SK-N-SH treated with all-trans-retinoic acid at 6 μM for 48 hours (cell line): Measurements from ENCODE around the gene XPO5.

ENCODE experiments used
- ARNTL ChIP-seq: fragments of 450-650 bp; formaldehyde crosslinking; IDR thresholded peaks from 2 replicates; pipeline ENCODE4 v1.5.0; 2020; ENCODE audit warnings: low read depth, mild to moderate bottlenecking, moderate library complexity, borderline replicate concordance
- BACH2 ChIP-seq: fragments of 250-450 bp; sonication (Bioruptor Pico); IDR thresholded peaks from 2 replicates; pipeline ENCODE4 v1.9.0; 2021; ENCODE audit warnings: mild to moderate bottlenecking, borderline replicate concordance
- ESRRG ChIP-seq: fragments of 250-450 bp; sonication (Bioruptor Pico); IDR thresholded peaks from 2 replicates; pipeline ENCODE4 v1.6.1; 2021; ENCODE audit warnings: mild to moderate bottlenecking
- RARB ChIP-seq: fragments of 250-450 bp; sonication (Bioruptor Pico); IDR thresholded peaks from 2 replicates; pipeline ENCODE4 v1.8.0; 2021; ENCODE audit warnings: mild to moderate bottlenecking, moderate library complexity
- SNAI2 ChIP-seq: fragments of 250-450 bp; sonication (Bioruptor Pico); IDR thresholded peaks from 2 replicates; pipeline ENCODE4 v1.5.0; 2020; ENCODE audit warnings: mild to moderate bottlenecking, moderate library complexity
- ZC3H10 ChIP-seq: fragments of 250-450 bp; sonication (Bioruptor Pico); IDR thresholded peaks from 2 replicates; pipeline ENCODE4 v1.5.1; 2021; ENCODE audit warnings: mild to moderate bottlenecking, moderate library complexity
- ZFP3 ChIP-seq: fragments of 250-450 bp; sonication (Bioruptor Pico); IDR thresholded peaks from 2 replicates; pipeline ENCODE4 v1.5.0; 2020; ENCODE audit warnings: mild to moderate bottlenecking, moderate library complexity
- ZFP30 ChIP-seq: fragments of 450-650 bp; formaldehyde crosslinking; IDR thresholded peaks from 2 replicates; pipeline ENCODE4 v1.5.0; 2022; ENCODE audit warnings: mild to moderate bottlenecking, moderate library complexity
- ZNF565 ChIP-seq: fragments of 450-650 bp; formaldehyde crosslinking; conservative IDR thresholded peaks from 2 replicates; pipeline ENCODE4 v1.5.0; 2020; ENCODE audit warnings: low read depth, mild to moderate bottlenecking, moderate library complexity
- TF ChIP-seq, protein P1 (sequence below): fragments of 250-450 bp; sonication (Bioruptor Pico); IDR thresholded peaks from 2 replicates; pipeline ENCODE4 v1.8.0; 2020; ENCODE audit warnings: mild to moderate bottlenecking, moderate library complexity, borderline replicate concordance

DNA sequence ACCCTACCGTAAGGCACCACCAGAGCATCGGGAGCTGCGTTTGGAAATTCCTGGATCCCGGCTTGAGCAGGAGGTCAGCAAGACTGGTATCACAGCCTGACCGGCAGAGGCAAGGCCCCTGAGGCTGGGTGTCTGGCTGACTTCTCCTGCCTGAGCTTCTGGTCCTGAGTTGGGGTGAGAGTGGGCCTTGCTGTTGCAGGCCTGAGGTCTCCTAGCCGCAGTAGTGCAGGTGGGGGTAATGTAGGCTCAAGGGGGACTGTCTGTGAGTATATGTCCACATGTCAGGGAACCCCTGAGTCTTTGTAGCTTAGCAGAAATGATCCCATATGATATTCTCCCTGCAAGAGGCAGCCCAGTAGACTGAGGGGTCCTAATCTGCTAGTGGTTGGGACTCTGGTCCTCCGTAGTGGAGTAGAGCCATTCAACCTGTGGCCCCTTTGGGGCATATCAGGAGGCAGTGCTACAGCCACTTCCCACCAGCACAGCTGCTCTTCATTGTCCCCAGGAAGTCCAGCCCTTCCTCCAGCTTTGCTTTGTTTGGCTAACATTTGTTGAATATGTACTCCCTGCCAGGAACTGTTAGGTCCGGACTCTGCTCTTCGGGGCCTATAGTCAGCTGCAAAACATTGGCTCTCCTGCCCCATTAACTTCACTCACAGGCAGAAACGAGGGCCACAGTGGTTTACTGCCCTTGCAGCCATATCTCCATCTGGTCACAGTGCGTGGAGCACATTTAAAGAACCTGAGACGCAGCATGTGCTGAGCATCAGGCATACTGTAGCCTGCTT lies 76.6 kb downstream of the XPO5 start:
- TF ChIP-seq ZFP30 (CRISPR knock-in tag) (no peak), ARNTL (CRISPR knock-in tag) (no peak), RARB (CRISPR knock-in tag) (no peak), BACH2 (CRISPR knock-in tag) (no peak), ESRRG (CRISPR knock-in tag) (no peak), ZNF565 (no peak), ZC3H10 (CRISPR knock-in tag) (no peak), ZFP3 (CRISPR knock-in tag) (no peak), SNAI2 (no peak)
- TF ChIP-seq, protein P1, sequence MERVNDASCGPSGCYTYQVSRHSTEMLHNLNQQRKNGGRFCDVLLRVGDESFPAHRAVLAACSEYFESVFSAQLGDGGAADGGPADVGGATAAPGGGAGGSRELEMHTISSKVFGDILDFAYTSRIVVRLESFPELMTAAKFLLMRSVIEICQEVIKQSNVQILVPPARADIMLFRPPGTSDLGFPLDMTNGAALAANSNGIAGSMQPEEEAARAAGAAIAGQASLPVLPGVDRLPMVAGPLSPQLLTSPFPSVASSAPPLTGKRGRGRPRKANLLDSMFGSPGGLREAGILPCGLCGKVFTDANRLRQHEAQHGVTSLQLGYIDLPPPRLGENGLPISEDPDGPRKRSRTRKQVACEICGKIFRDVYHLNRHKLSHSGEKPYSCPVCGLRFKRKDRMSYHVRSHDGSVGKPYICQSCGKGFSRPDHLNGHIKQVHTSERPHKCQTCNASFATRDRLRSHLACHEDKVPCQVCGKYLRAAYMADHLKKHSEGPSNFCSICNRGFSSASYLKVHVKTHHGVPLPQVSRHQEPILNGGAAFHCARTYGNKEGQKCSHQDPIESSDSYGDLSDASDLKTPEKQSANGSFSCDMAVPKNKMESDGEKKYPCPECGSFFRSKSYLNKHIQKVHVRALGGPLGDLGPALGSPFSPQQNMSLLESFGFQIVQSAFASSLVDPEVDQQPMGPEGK (CRISPR knock-in tag), result no peak
